C4-2B (cell line): ENCODE data around the gene C19orf81.

Experiments
- H3K27ac ChIP-seq: fragments of 450-650 bp; 2 replicates; pipeline ENCODE4 v1.5.1; 2017
- ZFX ChIP-seq: fragments of 450-650 bp; IDR thresholded peaks from 2 replicates; pipeline ENCODE4 v1.6.1; 2017
- TF ChIP-seq, protein P1 (sequence below): fragments of 450-650 bp; conservative IDR thresholded peaks from 2 replicates; pipeline ENCODE4 v1.5.1; 2017; ENCODE audit warnings: mild to moderate bottlenecking

The C19orf81 gene

DNA sequence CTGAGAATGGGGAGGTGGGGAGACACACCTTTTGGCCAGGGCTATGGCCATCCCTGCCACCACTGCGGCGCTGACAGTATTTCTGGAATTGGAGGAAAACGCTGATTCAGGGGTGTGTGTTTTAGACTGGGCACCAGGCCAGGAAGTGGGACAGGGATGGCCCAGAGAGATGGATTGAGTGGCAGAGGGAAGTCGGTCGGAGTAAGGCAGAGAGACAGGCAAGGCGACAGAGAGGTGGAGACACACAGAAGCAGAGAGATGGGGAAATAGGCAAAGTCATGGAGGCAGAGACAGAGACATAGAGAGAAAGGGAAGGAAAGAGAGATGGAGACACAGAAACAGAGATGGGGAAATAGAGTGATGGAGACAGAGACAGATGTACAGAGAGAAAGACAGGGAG is 4.1 kb upstream of the C19orf81 start:
- H3K27ac ChIP-seq, result no peak overlapping the region
- TF ChIP-seq, protein P1, sequence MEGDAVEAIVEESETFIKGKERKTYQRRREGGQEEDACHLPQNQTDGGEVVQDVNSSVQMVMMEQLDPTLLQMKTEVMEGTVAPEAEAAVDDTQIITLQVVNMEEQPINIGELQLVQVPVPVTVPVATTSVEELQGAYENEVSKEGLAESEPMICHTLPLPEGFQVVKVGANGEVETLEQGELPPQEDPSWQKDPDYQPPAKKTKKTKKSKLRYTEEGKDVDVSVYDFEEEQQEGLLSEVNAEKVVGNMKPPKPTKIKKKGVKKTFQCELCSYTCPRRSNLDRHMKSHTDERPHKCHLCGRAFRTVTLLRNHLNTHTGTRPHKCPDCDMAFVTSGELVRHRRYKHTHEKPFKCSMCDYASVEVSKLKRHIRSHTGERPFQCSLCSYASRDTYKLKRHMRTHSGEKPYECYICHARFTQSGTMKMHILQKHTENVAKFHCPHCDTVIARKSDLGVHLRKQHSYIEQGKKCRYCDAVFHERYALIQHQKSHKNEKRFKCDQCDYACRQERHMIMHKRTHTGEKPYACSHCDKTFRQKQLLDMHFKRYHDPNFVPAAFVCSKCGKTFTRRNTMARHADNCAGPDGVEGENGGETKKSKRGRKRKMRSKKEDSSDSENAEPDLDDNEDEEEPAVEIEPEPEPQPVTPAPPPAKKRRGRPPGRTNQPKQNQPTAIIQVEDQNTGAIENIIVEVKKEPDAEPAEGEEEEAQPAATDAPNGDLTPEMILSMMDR, result no peak
- no peak for TF ChIP-seq ZFX

DNA sequence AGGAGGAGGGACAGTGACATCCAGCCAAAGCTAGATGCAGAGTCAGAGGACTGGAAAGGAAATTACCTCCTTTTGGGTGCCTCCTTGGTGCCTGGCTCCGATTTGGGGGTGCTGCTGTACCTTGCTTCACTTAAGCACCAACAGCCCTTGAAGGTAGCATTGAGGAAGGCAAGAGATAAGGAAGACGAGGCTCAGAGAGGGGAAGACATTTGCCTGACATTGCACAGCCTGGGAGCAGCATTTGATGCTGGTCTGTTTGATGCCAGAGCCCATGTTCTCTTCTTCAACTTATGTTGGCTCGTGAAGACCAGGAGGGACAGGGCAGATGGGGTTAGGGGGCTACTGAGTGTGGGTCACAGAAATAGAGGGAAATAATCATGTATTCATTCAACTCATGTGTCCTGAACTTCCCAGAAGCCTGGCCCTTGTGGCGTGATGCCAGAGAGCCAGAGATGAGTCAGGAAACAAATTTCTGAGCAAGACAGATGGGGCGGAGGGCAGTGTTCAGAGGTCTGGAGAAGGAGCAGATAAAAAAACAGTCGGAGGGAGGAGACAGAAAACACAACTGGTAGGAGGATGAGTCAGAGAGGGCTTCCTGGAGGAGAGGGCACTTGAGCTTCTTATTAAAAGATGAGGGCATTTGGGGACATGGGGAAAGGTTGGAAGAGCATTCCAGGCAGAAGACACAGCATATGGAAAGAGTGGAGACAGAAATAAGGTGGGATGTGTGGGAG is 3.0 kb upstream of the C19orf81 start:
- H3K27ac ChIP-seq, result no peak overlapping the region
- TF ChIP-seq ZFX, result no peak
- TF ChIP-seq, protein P1, result no peak

DNA sequence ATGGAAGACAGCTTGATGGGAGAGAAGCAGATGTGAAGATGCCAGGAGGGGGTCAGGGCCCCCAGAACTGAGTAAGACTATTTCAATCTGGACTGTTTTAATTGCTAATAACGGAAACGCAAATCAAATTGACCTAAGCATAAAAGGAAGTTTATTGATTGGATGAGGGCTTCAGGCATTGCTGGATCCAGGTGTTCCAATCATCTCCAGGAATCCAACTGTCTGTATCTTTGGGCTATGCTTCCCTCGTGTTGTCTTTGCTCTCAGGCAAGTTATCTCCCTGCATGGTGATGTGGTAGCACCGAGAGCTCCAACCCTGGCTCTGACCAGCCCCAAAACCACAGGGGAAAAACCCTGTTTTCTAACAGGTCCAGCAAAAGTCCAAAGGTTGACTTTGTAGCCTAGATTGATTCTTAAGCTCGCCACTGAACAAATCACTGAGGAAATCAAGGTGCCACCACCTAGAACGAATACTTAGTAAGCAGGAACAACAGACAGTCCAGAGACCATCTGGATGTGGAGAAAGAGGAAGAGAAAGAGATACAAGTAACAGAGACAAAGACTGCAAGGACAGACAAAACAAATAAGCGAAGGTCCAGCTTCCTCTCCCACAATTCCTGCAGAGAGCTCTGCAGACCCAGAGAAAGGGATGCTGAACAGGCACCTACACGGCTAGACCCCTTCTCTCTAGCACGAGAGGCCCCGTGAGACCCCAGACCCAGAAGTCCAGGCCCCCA is 1.2 kb upstream of the C19orf81 start:
- TF ChIP-seq, protein P1, result no peak
- TF ChIP-seq ZFX, result no peak

DNA sequence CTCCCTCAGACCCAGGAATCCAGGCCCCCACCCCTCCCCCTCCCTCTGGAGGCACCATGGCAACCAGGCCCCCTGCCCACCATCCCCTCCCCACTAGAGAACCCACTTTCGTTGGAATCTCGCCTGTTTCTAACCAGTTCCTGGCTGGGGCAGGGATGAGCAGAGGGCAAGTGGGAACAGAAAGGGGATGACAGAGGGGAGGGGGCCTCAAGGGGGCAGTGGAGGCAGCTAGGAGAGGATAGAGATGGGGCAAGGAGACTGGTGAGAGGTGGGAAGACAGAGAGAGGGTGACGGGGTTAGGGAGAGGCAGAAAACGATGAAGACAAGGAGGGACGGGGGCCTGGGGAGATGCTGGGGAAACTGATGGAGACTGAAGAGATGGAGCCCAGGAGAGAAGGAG is 586 bp upstream of the C19orf81 start:
- no peak overlapping the region for H3K27ac ChIP-seq
- no peak for TF ChIP-seq ZFX
- TF ChIP-seq, protein P1, result no peak

More for the DNA sequence above, 1.2 kb upstream of the C19orf81 start:
- H3K27ac ChIP-seq, result no peak overlapping the region

DNA sequence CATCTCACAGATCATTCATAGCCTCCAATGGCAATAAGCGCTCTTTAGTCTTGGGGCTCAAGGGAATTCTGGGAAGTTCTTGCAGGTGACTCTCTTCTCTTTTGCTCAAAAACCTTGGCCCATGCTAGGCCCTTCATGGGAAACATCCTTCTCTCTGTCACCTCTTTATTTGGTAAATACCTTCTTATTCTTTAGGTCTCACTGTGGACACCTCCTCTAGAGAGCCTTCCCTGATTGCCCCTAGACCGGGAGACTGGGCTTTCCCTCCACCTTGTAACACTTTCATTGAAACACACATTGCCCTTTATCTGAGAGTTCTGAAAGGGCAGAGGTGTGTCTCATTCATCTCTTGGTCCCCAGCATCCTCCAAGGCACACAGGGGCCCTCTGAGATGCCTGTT is 1.9 kb downstream of the C19orf81 start:
- no peak for TF ChIP-seq ZFX
- TF ChIP-seq, protein P1, result no peak
- no peak overlapping the region for H3K27ac ChIP-seq

DNA sequence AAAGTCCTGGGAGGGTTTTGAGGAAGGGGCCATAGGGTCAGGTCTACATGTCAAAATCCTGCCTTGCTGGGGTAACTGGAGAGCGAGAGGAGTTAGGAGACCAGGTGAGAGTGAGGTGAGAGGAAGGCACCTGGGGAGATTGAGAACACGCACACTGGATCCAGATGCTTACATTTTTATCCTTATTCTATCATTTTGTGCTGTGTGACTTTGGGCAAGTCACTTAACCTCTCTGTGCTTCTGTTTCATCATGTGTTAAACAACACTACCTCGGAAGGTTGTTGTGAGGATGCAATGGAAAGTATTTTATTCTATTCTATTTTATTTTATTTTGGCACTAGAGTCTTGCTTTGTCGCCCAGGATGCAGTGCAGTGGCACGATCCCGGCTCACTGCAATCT is 3.5 kb downstream of the C19orf81 start:
- TF ChIP-seq, protein P1, result no peak
- no peak for TF ChIP-seq ZFX
- H3K27ac ChIP-seq, result no peak overlapping the region

DNA sequence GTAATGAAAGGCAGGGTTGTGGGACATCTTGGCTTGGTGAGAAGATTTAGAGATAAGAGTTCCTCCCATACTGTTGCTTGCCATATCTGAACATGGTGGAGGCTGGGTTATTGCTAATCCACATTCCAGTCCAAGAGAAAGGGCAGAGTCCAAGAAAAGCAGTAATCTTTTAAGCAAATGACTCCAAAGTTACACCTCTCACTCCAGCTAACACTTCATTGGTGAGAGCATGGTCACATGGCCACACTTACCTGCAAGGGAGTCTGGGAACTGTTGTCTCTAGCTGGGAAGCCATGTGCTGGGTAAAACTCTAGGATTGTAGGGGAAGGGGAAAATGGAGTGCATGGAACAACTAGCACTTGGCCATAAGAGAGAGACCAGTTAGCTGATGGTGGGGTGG is 5.6 kb downstream of the C19orf81 start:
- no peak for TF ChIP-seq ZFX
- TF ChIP-seq, protein P1, result no peak
- H3K27ac ChIP-seq, result no peak overlapping the region
